ENCODE data around the gene CTSC. TPM values are rescaled to one million over a fixed set of nuclear protein-coding genes. Genes with fewer than 3 reads are reported as not detected.
A peak's percentile ranks its signal among the peaks of the same experiment; 100 is the strongest.

Gene CTSC
- total RNA-seq, 1 experiment from 2014 or later = 269 TPM

DNA sequence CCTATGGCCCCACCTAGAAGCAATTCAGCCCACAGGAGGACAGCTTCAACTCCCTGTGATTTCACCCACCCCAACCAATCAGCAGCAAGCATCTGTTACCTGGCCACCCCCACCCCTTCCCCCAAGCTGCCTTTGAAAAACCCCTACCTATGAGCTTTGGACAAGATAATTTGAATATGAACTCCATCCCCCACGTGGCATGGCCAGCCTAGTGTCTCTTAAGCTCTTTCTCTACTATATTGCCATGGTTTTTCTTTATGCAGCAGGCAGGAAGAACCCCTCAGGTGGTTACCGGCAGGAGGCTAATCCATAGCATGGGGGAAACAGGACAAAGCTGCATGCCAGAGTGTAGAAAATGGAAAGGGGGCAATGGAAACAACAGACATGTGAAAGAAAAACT, 29.0 kb downstream of the CTSC start:
- H3K9me3 Mint-ChIP-seq = peaks cover 12% of the 10 kb centered on the region
- ATAC-seq (peak; percentile 88), DNase-seq (ENCODE audit: low spot score) (peak; percentile 61)
- peak overlapping the region; percentile 65 for H3K4me3 Mint-ChIP-seq
- peak overlapping the region; percentile 100 for H3K27ac Mint-ChIP-seq
- ChIA-PET CTCF (interaction anchor here (0.6 to 1.5 kb wide), 9 partner anchors 18 to 375 kb away, joined by 3 to 5 read pairs (median 4); partner anchors contain the start of gene CTSC), POLR2A (interaction anchor here (0.6 to 1.6 kb wide), 7 partner anchors 18 to 1046 kb away, joined by 3 to 26 read pairs (median 5); partner anchors contain the start of genes CTSC and RAB38)
- no peaks in the 10 kb centered on the region for H3K27me3 Mint-ChIP-seq (ENCODE audit: low read depth)
- peaks cover 62% of the 10 kb centered on the region for H3K36me3 Mint-ChIP-seq
- TF ChIP-seq, protein P1, sequence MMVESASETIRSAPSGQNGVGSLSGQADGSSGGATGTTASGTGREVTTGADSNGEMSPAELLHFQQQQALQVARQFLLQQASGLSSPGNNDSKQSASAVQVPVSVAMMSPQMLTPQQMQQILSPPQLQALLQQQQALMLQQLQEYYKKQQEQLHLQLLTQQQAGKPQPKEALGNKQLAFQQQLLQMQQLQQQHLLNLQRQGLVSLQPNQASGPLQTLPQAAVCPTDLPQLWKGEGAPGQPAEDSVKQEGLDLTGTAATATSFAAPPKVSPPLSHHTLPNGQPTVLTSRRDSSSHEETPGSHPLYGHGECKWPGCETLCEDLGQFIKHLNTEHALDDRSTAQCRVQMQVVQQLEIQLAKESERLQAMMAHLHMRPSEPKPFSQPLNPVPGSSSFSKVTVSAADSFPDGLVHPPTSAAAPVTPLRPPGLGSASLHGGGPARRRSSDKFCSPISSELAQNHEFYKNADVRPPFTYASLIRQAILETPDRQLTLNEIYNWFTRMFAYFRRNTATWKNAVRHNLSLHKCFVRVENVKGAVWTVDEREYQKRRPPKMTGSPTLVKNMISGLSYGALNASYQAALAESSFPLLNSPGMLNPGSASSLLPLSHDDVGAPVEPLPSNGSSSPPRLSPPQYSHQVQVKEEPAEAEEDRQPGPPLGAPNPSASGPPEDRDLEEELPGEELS (CRISPR knock-in tag; IDR thresholded peaks at IDR 0.05) = no peak
- TF ChIP-seq JUN (CRISPR knock-in tag; IDR thresholded peaks at IDR 0.05) (no peak), TEAD1 (CRISPR knock-in tag; IDR thresholded peaks at IDR 0.05) (peak; percentile 73; the same call in 1 of the 2 replicates), FOXK1 (CRISPR knock-in tag; IDR thresholded peaks at IDR 0.05) (0 out of 2 replicates have a peak, but pooled peaks have one; percentile 47), SP1 (CRISPR knock-in tag; conservative IDR thresholded peaks at IDR 0.05) (0 out of 2 replicates have a peak, but pooled peaks have one; percentile 25)
- TF ChIP-seq, protein P2, sequence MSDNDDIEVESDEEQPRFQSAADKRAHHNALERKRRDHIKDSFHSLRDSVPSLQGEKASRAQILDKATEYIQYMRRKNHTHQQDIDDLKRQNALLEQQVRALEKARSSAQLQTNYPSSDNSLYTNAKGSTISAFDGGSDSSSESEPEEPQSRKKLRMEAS (CRISPR knock-in tag; IDR thresholded peaks at IDR 0.05) = peak; percentile 56; the same call in 1 of the 2 replicates
- TF ChIP-seq, protein P3, sequence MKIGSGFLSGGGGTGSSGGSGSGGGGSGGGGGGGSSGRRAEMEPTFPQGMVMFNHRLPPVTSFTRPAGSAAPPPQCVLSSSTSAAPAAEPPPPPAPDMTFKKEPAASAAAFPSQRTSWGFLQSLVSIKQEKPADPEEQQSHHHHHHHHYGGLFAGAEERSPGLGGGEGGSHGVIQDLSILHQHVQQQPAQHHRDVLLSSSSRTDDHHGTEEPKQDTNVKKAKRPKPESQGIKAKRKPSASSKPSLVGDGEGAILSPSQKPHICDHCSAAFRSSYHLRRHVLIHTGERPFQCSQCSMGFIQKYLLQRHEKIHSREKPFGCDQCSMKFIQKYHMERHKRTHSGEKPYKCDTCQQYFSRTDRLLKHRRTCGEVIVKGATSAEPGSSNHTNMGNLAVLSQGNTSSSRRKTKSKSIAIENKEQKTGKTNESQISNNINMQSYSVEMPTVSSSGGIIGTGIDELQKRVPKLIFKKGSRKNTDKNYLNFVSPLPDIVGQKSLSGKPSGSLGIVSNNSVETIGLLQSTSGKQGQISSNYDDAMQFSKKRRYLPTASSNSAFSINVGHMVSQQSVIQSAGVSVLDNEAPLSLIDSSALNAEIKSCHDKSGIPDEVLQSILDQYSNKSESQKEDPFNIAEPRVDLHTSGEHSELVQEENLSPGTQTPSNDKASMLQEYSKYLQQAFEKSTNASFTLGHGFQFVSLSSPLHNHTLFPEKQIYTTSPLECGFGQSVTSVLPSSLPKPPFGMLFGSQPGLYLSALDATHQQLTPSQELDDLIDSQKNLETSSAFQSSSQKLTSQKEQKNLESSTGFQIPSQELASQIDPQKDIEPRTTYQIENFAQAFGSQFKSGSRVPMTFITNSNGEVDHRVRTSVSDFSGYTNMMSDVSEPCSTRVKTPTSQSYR (CRISPR knock-in tag; IDR thresholded peaks at IDR 0.05) = 0 out of 2 replicates have a peak, but pooled peaks have one; percentile 32
- TF ChIP-seq, protein P4, sequence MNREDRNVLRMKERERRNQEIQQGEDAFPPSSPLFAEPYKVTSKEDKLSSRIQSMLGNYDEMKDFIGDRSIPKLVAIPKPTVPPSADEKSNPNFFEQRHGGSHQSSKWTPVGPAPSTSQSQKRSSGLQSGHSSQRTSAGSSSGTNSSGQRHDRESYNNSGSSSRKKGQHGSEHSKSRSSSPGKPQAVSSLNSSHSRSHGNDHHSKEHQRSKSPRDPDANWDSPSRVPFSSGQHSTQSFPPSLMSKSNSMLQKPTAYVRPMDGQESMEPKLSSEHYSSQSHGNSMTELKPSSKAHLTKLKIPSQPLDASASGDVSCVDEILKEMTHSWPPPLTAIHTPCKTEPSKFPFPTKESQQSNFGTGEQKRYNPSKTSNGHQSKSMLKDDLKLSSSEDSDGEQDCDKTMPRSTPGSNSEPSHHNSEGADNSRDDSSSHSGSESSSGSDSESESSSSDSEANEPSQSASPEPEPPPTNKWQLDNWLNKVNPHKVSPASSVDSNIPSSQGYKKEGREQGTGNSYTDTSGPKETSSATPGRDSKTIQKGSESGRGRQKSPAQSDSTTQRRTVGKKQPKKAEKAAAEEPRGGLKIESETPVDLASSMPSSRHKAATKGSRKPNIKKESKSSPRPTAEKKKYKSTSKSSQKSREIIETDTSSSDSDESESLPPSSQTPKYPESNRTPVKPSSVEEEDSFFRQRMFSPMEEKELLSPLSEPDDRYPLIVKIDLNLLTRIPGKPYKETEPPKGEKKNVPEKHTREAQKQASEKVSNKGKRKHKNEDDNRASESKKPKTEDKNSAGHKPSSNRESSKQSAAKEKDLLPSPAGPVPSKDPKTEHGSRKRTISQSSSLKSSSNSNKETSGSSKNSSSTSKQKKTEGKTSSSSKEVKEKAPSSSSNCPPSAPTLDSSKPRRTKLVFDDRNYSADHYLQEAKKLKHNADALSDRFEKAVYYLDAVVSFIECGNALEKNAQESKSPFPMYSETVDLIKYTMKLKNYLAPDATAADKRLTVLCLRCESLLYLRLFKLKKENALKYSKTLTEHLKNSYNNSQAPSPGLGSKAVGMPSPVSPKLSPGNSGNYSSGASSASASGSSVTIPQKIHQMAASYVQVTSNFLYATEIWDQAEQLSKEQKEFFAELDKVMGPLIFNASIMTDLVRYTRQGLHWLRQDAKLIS (CRISPR knock-in tag; IDR thresholded peaks at IDR 0.05; ENCODE audit: borderline replicate concordance) = no peak
- TF ChIP-seq, protein P5, sequence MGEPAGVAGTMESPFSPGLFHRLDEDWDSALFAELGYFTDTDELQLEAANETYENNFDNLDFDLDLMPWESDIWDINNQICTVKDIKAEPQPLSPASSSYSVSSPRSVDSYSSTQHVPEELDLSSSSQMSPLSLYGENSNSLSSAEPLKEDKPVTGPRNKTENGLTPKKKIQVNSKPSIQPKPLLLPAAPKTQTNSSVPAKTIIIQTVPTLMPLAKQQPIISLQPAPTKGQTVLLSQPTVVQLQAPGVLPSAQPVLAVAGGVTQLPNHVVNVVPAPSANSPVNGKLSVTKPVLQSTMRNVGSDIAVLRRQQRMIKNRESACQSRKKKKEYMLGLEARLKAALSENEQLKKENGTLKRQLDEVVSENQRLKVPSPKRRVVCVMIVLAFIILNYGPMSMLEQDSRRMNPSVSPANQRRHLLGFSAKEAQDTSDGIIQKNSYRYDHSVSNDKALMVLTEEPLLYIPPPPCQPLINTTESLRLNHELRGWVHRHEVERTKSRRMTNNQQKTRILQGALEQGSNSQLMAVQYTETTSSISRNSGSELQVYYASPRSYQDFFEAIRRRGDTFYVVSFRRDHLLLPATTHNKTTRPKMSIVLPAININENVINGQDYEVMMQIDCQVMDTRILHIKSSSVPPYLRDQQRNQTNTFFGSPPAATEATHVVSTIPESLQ (CRISPR knock-in tag; IDR thresholded peaks at IDR 0.05) = no peak
- TF ChIP-seq, protein P6, sequence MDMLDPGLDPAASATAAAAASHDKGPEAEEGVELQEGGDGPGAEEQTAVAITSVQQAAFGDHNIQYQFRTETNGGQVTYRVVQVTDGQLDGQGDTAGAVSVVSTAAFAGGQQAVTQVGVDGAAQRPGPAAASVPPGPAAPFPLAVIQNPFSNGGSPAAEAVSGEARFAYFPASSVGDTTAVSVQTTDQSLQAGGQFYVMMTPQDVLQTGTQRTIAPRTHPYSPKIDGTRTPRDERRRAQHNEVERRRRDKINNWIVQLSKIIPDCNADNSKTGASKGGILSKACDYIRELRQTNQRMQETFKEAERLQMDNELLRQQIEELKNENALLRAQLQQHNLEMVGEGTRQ (CRISPR knock-in tag; IDR thresholded peaks at IDR 0.05) = peak; percentile 62
- TF ChIP-seq, protein P7, sequence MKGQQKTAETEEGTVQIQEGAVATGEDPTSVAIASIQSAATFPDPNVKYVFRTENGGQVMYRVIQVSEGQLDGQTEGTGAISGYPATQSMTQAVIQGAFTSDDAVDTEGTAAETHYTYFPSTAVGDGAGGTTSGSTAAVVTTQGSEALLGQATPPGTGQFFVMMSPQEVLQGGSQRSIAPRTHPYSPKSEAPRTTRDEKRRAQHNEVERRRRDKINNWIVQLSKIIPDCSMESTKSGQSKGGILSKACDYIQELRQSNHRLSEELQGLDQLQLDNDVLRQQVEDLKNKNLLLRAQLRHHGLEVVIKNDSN (CRISPR knock-in tag; IDR thresholded peaks at IDR 0.05) = peak; percentile 57; the same call in 1 of the 2 replicates
- peaks cover 76% of the 10 kb centered on the region for H3K4me1 Mint-ChIP-seq
